Neural cell (in vitro differentiated cells): ENCODE results near the gene SLAIN2.

Source experiments
- EP300 ChIP-seq: fragments of 450-650 bp; conservative IDR thresholded peaks from 2 replicates; pipeline ENCODE4 v1.6.1; 2014; ENCODE audit warnings: antibody characterized with exemption, mild to moderate bottlenecking, moderate library complexity; ENCODE audit not compliant: poor library complexity, severe bottlenecking
- EZH2 ChIP-seq: fragments of 200-600, 300-800 bp; shearing (Covaris generic), sonication (generic); IDR thresholded peaks from 2 replicates; pipeline ENCODE4 v1.6.1; 2014; ENCODE audit warnings: antibody characterized with exemption, low read length, borderline replicate concordance, mild to moderate bottlenecking; ENCODE audit not compliant: insufficient read depth, poor library complexity, severe bottlenecking
- MXI1 ChIP-seq: fragments of 450-650 bp; conservative IDR thresholded peaks from 2 replicates; pipeline ENCODE4 v1.6.1; 2014; ENCODE audit warnings: antibody characterized with exemption, mild to moderate bottlenecking; ENCODE audit not compliant: poor library complexity, severe bottlenecking
- POLR2AphosphoS5 ChIP-seq: IDR thresholded peaks from 2 replicates; pipeline ENCODE4 v1.6.1; 2012
- SMC3 ChIP-seq: fragments of 450-650 bp; conservative IDR thresholded peaks from 2 replicates; pipeline ENCODE4 v1.6.1; 2014; ENCODE audit warnings: antibody characterized with exemption, mild to moderate bottlenecking, moderate library complexity; ENCODE audit not compliant: poor library complexity
- TAF1 ChIP-seq: IDR thresholded peaks from 2 replicates; pipeline ENCODE4 v1.6.1; 2012; ENCODE audit warnings: low read depth
- TF ChIP-seq, protein P1 (sequence below): fragments of 450-650 bp; IDR thresholded peaks from 2 replicates; pipeline ENCODE4 v1.5.1; 2014; ENCODE audit warnings: antibody characterized with exemption, mild to moderate bottlenecking, moderate library complexity; ENCODE audit not compliant: poor library complexity, severe bottlenecking
- TF ChIP-seq, protein P2 (sequence below): IDR thresholded peaks from 2 replicates; pipeline ENCODE4 v1.6.1; 2012; ENCODE audit warnings: borderline replicate concordance

DNA sequence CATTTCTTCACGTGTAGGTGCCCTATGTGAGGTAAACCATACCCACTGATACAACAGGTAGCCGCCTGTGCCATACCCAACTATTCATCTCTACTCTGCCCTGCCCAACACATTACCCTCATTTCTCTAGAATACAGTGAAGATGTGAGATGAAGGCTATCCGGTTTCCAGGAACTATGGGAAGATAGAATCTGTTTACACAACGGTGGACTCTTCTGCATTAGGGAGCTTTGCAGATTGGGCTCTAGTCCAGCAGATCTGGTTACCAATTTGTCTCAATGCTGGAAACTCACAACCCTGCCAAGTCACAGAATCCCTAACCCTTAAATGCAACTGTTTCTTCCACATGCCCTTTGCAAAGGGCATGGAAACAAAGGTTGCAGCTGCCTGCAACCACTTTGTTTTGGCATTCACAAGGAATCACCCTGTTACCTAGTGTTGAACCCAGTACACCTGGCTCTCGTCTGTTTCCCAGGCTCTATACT is 6.4 kb upstream of the SLAIN2 start:
- TF ChIP-seq, protein P1, sequence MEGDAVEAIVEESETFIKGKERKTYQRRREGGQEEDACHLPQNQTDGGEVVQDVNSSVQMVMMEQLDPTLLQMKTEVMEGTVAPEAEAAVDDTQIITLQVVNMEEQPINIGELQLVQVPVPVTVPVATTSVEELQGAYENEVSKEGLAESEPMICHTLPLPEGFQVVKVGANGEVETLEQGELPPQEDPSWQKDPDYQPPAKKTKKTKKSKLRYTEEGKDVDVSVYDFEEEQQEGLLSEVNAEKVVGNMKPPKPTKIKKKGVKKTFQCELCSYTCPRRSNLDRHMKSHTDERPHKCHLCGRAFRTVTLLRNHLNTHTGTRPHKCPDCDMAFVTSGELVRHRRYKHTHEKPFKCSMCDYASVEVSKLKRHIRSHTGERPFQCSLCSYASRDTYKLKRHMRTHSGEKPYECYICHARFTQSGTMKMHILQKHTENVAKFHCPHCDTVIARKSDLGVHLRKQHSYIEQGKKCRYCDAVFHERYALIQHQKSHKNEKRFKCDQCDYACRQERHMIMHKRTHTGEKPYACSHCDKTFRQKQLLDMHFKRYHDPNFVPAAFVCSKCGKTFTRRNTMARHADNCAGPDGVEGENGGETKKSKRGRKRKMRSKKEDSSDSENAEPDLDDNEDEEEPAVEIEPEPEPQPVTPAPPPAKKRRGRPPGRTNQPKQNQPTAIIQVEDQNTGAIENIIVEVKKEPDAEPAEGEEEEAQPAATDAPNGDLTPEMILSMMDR: no peak
- TF ChIP-seq, protein P2, sequence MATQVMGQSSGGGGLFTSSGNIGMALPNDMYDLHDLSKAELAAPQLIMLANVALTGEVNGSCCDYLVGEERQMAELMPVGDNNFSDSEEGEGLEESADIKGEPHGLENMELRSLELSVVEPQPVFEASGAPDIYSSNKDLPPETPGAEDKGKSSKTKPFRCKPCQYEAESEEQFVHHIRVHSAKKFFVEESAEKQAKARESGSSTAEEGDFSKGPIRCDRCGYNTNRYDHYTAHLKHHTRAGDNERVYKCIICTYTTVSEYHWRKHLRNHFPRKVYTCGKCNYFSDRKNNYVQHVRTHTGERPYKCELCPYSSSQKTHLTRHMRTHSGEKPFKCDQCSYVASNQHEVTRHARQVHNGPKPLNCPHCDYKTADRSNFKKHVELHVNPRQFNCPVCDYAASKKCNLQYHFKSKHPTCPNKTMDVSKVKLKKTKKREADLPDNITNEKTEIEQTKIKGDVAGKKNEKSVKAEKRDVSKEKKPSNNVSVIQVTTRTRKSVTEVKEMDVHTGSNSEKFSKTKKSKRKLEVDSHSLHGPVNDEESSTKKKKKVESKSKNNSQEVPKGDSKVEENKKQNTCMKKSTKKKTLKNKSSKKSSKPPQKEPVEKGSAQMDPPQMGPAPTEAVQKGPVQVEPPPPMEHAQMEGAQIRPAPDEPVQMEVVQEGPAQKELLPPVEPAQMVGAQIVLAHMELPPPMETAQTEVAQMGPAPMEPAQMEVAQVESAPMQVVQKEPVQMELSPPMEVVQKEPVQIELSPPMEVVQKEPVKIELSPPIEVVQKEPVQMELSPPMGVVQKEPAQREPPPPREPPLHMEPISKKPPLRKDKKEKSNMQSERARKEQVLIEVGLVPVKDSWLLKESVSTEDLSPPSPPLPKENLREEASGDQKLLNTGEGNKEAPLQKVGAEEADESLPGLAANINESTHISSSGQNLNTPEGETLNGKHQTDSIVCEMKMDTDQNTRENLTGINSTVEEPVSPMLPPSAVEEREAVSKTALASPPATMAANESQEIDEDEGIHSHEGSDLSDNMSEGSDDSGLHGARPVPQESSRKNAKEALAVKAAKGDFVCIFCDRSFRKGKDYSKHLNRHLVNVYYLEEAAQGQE: no peak
- TF ChIP-seq EZH2 (no peak), POLR2AphosphoS5 (no peak), EP300 (no peak), SMC3 (no peak), TAF1 (no peak), MXI1 (no peak)
